GM18861 (cell line): ENCODE data around the gene SNX8.

Experiments used
- ATAC-seq: cut with Tn5 transposase; IDR thresholded peaks from one replicate; pipeline ENCODE4 v1.9.1; 2021; ENCODE audit not compliant: unreplicated experiment

The SNX8 gene

GRCh38 chr7:2266911-2267310 lies 47.3 kb downstream of the SNX8 start:
- ATAC-seq, result no peak

GRCh38 chr7:2264158-2264557 lies 50.1 kb downstream of the SNX8 start:
- ATAC-seq, result no peak

GRCh38 chr7:2263176-2263575 lies 51.1 kb downstream of the SNX8 start:
- no peak for ATAC-seq

GRCh38 chr7:2261611-2262010 lies 52.6 kb downstream of the SNX8 start:
- ATAC-seq, result no peak

- no peak for ATAC-seq
Measured at GRCh38 chr7:2260820-2261219, 53.4 kb downstream of the SNX8 start.

- no peak for ATAC-seq
Measured at GRCh38 chr7:2259480-2259879, 54.8 kb downstream of the SNX8 start.

- no peak for ATAC-seq
Measured at GRCh38 chr7:2258661-2259365, 55.4 kb downstream of the SNX8 start.

- no peak for ATAC-seq
Measured at GRCh38 chr7:2257651-2258050, 56.6 kb downstream of the SNX8 start.

- ATAC-seq, result no peak
Measured at GRCh38 chr7:2257046-2257551, 57.1 kb downstream of the SNX8 start.

- no peak for ATAC-seq
Measured at GRCh38 chr7:2256306-2257045, 57.8 kb downstream of the SNX8 start.

GRCh38 chr7:2255145-2256139 lies 58.8 kb downstream of the SNX8 start:
- no peak for ATAC-seq

- no peak for ATAC-seq
Measured at GRCh38 chr7:2254429-2255144, 59.7 kb downstream of the SNX8 start.

GRCh38 chr7:2253525-2254244 lies 60.6 kb downstream of the SNX8 start:
- no peak for ATAC-seq

GRCh38 chr7:2253021-2253420 lies 61.2 kb downstream of the SNX8 start:
- ATAC-seq, result no peak

- no peak for ATAC-seq
Measured at GRCh38 chr7:2251841-2252771, 62.1 kb downstream of the SNX8 start.

GRCh38 chr7:2251381-2251780 lies 62.9 kb downstream of the SNX8 start:
- no peak for ATAC-seq

- ATAC-seq, result no peak
Measured at GRCh38 chr7:2249744-2250323, 64.4 kb downstream of the SNX8 start.

- ATAC-seq, result peak; percentile 44
Measured at GRCh38 chr7:2248984-2249694, 65.1 kb downstream of the SNX8 start.
